ENCODE data around the gene UBE4A.

Gene UBE4A

GRCh38 chr11:118359295-118359958 is at the start of gene UBE4A:
TSS of gene UBE4A (plus strand) at chr11:118359600. CDS start at chr11:118365081, 5,481 bp downstream.
- peak; percentile 52 for DNase-seq

- DNase-seq = no peak
These were observed 49.1 kb upstream of the UBE4A start for GRCh38 chr11:118310271-118310670.

- no peak for DNase-seq
These were observed 48.5 kb upstream of the UBE4A start for GRCh38 chr11:118310781-118311485.

- no peak for DNase-seq
These were observed 47.9 kb upstream of the UBE4A start for GRCh38 chr11:118311518-118311917.

- no peak for DNase-seq
These were observed 47.1 kb upstream of the UBE4A start for GRCh38 chr11:118312328-118312727.

- no peak for DNase-seq
These were observed 46.2 kb upstream of the UBE4A start for GRCh38 chr11:118313242-118313641.

- no peak for DNase-seq
These were observed 44.4 kb upstream of the UBE4A start for GRCh38 chr11:118314988-118315411.

GRCh38 chr11:118318124-118318523 is 41.3 kb upstream of the UBE4A start:
- DNase-seq = no peak

GRCh38 chr11:118318581-118319336 is 40.6 kb upstream of the UBE4A start:
- no peak for DNase-seq

GRCh38 chr11:118319337-118319707 is 40.1 kb upstream of the UBE4A start:
- DNase-seq = no peak

GRCh38 chr11:118320515-118320914 is 38.9 kb upstream of the UBE4A start:
- DNase-seq = no peak

- no peak for DNase-seq
These were observed 37.9 kb upstream of the UBE4A start for GRCh38 chr11:118321386-118322082.

- DNase-seq = no peak
These were observed 36.7 kb upstream of the UBE4A start for GRCh38 chr11:118322721-118323120.

GRCh38 chr11:118325283-118325682 is 34.1 kb upstream of the UBE4A start:
- no peak for DNase-seq

- DNase-seq = no peak
These were observed 30.7 kb upstream of the UBE4A start for GRCh38 chr11:118328745-118329144.

- DNase-seq = no peak
These were observed 24.7 kb upstream of the UBE4A start for GRCh38 chr11:118334745-118335144.

- DNase-seq = no peak
These were observed 20.8 kb upstream of the UBE4A start for GRCh38 chr11:118338637-118339061.

GRCh38 chr11:118339281-118339961 is 20.0 kb upstream of the UBE4A start:
- DNase-seq = no peak

GRCh38 chr11:118340449-118340848 is 19.0 kb upstream of the UBE4A start:
- DNase-seq = no peak

GRCh38 chr11:118341261-118341660 is 18.1 kb upstream of the UBE4A start:
- no peak for DNase-seq

- DNase-seq = no peak
These were observed 17.4 kb upstream of the UBE4A start for GRCh38 chr11:118341815-118342489.

Data from NCI-H187 treated with DMSO at 0.1 percent for 48 hours (cell line).